ENCODE data around the gene FERD3L.
A peak's percentile ranks its signal among the peaks of the same experiment; 100 is the strongest.

Gene FERD3L

GRCh38 chr7:19117091-19117869 lies 27.9 kb downstream of the FERD3L start, which contains the start of gene TWIST1:
TSS of gene TWIST1 (minus strand) at chr7:19117636. CDS start at chr7:19117321, 315 bp downstream.
- peak; percentile 91 for DNase-seq (ENCODE audit: low spot score)

- DNase-seq (ENCODE audit: low spot score) = peak; percentile 76
Observed at GRCh38 chr7:19116121-19117090, 28.8 kb downstream of the FERD3L start.

- no peak for DNase-seq (ENCODE audit: low spot score)
Observed at GRCh38 chr7:19114551-19114855, 30.7 kb downstream of the FERD3L start.

- no peak for DNase-seq (ENCODE audit: low spot score)
Observed at GRCh38 chr7:19113855-19114550, 31.2 kb downstream of the FERD3L start.

- no peak for DNase-seq (ENCODE audit: low spot score)
Observed at GRCh38 chr7:19113002-19113350, 32.2 kb downstream of the FERD3L start.

- no peak for DNase-seq (ENCODE audit: low spot score)
Observed at GRCh38 chr7:19112274-19113001, 32.8 kb downstream of the FERD3L start.

- no peak for DNase-seq (ENCODE audit: low spot score)
Observed at GRCh38 chr7:19111474-19112273, 33.5 kb downstream of the FERD3L start.

- no peak for DNase-seq (ENCODE audit: low spot score)
Observed at GRCh38 chr7:19110776-19111175, 34.4 kb downstream of the FERD3L start.

GRCh38 chr7:19110026-19110730 lies 35.0 kb downstream of the FERD3L start:
- no peak for DNase-seq (ENCODE audit: low spot score)

- no peak for DNase-seq (ENCODE audit: low spot score)
Observed at GRCh38 chr7:19109000-19109946, 35.9 kb downstream of the FERD3L start.

GRCh38 chr7:19107356-19108146 lies 37.7 kb downstream of the FERD3L start:
- peak; percentile 77 for DNase-seq (ENCODE audit: low spot score)

- no peak for DNase-seq (ENCODE audit: low spot score)
Observed at GRCh38 chr7:19107081-19107355, 38.2 kb downstream of the FERD3L start.

- no peak for DNase-seq (ENCODE audit: low spot score)
Observed at GRCh38 chr7:19106241-19107080, 38.8 kb downstream of the FERD3L start.

- DNase-seq (ENCODE audit: low spot score) = no peak
Observed at GRCh38 chr7:19105546-19105945, 39.7 kb downstream of the FERD3L start.

- no peak for DNase-seq (ENCODE audit: low spot score)
Observed at GRCh38 chr7:19104811-19105210, 40.4 kb downstream of the FERD3L start.

- no peak for DNase-seq (ENCODE audit: low spot score)
Observed at GRCh38 chr7:19102884-19103283, 42.3 kb downstream of the FERD3L start.

- no peak for DNase-seq (ENCODE audit: low spot score)
Observed at GRCh38 chr7:19101909-19102308, 43.3 kb downstream of the FERD3L start.

GRCh38 chr7:19101472-19101871 lies 43.7 kb downstream of the FERD3L start:
- DNase-seq (ENCODE audit: low spot score) = no peak

Data from left forelimb (tissue), 1 donor.